ENCODE measurements around the gene PCBP3.

The PCBP3 gene

GRCh38 chr21:45900034-45900868 is 256.7 kb downstream of the PCBP3 start:
- DNase-seq, result no peak

GRCh38 chr21:45901061-45901690 is 257.7 kb downstream of the PCBP3 start:
- no peak for DNase-seq

DNA sequence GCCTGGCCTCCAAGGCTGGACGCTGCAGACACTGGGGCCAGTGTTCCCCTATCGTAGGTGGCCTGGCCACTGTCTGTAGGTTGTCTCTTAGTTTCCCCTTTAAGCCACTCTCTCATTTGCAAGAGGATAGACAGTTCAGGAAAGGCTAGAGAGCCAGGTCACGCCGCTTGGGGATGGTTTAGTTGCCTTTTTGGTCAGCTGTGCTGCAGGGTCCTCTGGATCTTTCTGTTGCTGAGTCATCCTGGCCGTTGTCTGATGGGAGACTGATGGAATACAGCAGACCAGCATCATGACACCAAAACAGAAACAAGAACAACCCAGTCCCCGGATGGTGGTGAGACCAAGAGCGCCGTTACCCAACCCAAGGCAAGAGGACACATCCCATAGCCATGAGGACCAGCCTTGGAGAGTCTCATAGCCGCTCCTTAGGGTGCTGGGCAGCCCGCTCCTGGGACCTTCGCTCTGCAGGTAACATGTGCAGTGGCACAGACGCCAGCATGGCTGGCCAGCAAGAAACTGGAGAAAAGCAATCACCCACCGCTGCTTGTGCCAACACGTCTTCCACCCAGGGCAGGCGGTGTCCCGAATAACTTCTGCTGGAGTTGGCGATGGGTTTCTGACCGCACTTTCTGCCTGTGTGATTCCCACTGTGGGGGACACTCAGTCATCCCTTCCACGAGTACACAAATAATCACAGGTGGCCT is 258.9 kb downstream of the PCBP3 start:
- no peak for DNase-seq

DNA sequence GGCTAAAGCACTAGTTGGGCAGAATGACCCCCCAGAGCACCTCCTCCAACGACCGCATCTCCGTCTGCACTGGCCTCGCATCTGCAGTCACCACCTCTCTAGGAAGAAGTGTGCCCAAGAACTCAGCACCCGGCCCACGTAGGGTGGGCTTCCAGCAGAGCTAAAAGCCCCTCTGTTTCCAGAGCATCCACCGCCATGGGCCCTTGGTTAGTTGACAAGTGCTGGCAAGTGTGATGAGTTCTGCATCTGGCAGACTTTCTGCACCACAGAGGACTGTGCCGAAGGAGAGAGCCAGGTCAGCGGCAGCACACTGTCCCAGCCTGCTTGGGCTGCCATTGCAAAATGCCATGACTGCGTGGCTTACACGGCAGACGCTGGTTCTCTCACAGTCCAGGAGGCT is 261.7 kb downstream of the PCBP3 start:
- DNase-seq, result no peak

- no peak for DNase-seq
Measured at GRCh38 chr21:45906196-45906805, 262.8 kb downstream of the PCBP3 start.

- no peak for DNase-seq
Measured at GRCh38 chr21:45906859-45907258, 263.3 kb downstream of the PCBP3 start.

DNA sequence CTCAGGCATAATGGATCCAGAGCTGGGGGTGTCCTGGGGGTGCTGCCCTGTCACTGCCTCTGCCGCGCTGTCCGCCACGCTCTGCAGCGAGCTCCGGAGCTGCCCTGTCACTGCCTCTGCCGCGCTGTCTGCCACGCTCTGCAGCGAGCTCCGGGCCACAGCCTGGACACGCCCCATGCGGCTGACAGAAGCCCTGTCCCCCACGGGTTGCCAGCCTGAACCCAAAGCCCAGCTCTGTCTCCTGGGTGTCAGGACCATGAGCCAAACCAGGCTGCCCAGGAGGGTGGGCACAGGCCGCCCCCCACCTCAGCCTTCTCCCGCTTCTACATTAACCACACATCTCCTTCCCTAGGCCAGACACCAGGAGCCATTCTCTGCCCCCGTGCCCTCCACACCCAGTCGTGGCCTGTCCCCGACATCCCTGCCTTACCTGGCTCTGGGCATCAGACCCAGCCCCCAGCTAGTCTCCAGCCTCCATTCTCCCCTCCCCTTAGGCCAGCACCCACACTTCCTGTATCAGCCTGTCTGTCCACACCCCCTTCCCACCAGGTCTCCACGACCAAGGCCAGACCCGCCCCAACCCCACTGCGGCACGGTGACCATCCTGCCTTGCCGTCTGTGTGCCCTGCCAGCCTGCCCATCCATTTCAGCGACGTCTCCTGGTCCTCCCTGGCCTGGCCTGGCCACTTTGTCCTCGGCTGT is 265.2 kb downstream of the PCBP3 start:
- no peak for DNase-seq

DNA sequence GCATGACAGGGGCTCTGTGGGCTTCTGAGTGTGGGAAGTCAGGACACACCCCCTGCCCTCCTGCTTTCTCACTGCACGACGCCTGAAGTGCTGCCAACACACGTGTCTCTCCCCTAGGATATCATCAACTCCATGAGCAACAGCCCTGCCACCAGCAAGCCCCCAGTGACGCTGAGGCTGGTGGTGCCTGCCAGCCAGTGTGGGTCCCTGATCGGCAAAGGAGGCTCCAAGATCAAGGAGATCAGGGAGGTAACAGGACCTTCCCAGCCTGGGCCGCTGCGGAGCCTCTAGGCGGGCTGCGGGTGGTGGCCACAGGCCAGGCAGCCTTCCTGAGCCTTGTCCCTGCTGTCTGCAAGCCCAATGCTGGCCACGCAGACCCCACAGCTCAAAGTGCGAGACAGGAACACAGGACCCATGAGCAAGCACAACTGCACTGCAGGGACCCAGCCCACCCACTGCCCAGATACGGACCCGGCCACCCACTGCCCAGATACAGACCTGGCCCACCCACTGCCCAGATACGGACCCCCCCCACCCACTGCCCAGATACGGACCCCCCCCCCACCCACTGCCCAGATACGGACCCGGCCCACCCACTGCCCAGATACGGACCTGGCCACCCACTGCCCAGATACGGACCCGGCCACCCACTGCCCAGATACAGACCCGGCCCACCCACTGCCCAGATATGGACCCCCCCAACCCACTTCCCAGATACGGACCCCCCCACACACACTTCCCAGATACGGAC is 265.9 kb downstream of the PCBP3 start:
- no peak for DNase-seq

DNA sequence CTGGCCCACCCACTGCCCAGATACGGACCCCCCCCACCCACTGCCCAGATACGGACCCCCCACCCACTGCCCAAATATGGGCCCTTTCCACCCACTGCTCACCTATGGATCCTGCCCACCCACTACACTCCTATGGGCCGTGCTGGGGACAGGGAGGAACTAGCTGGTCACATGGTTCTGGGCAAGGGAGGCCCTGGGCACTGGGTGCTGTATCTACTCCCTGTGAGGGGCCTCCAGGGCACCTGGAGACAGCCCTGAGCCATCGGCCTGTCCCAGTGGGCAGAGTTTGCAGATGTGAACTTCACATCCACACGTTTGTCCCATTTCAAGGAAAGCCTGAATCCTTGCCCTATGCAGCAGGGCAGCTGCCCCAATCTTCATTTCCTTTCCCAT is 266.6 kb downstream of the PCBP3 start:
- no peak for DNase-seq

GRCh38 chr21:45910548-45911221 is 267.2 kb downstream of the PCBP3 start:
- DNase-seq, result no peak

DNA sequence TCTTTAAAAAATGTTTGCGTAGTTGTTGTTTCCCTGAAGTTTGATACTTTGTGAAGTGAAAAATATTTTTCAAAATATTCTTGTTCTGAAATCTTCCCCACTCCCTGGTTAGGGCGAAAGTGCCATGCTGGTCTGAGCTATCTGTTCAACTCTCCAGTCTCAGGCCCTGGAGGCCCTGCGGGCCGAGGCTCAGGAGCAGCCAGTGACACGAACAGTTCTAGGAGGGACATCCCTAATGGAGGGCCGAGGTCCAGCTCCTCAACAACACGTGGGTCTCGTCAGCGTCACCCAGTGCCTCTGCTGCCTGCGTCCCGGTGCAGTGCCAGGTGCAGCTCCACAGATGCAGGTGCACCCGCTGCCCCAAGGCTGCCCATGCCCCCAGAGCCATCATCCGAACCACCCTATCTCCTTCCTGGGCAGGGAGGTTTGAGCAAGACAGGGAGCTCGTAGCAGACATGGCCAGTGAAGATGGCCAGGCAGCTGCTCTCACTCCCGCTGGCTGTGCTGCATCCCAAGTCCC is 268.3 kb downstream of the PCBP3 start:
- no peak for DNase-seq

GRCh38 chr21:45912611-45913417 is 269.3 kb downstream of the PCBP3 start:
- DNase-seq, result no peak

DNA sequence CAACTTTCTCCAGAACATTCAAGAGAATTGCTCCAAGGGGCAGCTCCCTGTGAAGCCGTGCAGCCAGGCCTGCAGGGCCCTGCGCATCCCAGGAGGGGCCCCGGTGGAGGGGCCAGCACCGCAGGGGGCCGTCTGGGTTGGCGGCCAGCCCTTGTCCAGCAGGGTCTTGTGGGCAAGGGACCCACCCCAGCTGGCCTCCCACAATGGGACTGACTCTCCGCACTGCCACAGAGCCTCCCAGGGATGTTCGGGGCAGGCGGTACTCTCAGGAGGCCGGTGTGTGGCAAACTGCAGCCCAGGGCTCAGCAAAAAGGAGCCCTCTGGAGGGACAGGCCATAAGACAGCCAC is 269.9 kb downstream of the PCBP3 start:
- no peak for DNase-seq

DNA sequence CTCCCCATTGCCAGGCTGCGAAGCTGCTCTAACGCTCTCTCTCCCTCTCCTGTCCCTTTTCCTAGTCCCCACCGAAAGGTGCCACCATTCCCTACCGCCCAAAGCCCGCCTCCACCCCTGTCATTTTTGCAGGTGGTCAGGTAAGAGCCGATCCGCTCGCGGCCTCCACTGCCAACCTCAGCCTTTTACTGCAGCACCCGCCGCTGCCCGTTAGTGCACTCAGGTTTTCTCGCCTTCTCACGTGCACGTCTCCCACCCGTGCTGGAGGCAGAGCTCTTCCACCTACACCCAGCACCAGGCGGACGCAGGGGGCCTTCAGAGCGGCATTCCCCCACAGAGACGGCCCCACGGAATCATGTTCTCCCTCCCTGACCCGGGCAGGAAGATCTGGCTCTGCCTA is 270.4 kb downstream of the PCBP3 start:
- no peak for DNase-seq

- no peak for DNase-seq
Measured at GRCh38 chr21:45914321-45914845, 270.9 kb downstream of the PCBP3 start.

- no peak for DNase-seq
Measured at GRCh38 chr21:45916011-45916840, 272.7 kb downstream of the PCBP3 start.

DNA sequence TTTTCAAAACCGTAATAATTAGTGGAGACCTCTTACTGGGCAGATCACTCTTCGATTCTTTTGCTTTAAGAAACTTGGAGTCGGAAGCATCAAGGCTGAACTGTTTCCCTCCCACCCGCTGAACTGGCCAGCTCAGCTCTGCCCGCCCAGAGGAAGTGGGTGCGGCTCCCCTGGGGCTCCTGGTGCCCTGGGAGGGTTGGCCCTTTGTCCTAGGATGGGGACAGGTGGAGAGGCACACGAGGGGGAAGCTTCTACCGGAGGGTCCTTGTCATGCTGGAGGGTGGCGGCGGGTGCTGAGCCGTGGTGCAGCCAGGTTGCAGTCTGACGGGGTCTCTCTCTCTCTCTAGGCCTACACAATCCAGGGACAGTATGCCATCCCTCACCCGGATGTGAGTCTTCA is 273.7 kb downstream of the PCBP3 start:
- DNase-seq, result no peak

DNA sequence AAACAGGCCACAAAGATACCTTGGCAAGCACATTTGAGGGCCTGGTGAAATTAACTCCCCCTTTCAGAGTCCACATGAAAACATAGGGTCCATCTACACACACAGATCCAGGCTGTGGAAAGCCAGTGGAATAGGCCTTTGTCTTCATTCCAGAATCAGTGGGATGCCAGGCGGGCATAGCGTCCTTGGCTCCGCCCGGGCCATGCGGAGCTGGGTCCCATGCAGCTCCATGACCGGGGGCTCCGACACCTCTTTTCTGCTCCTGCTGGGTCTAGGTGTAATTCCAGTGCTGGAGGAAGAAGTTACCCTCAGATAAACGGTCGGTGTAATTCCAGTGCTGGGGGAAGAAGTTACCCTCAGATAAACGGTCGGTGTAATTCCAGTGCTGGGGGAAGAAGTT is 274.5 kb downstream of the PCBP3 start:
- DNase-seq, result no peak

- DNase-seq, result no peak
Measured at GRCh38 chr21:45918835-45919447, 275.4 kb downstream of the PCBP3 start.
